ENCODE data around the gene SIM1. TPM values are rescaled to one million over a fixed set of nuclear protein-coding genes. Genes with fewer than 3 reads are reported as not detected.

The SIM1 gene
- total RNA-seq, 1 experiment from 2014 or later = not detected

GRCh38 chr6:100342830-100343229 is 121.9 kb downstream of the SIM1 start:
- ChIA-PET POLR2A (no interaction called here), CTCF (no interaction called here), RAD21 (ENCODE audit: low non-redundant PET in 1 of 2, low total read pairs in 2 of 2, uncharacterized antibody in 2 of 2, unreplicated experiment in 2 of 2) (no interaction called here)
- Histone ChIP-seq H3K4me1 (ENCODE audit: control insufficient read depth in 1 of 2, insufficient read depth in 2 of 2, low read length in 2 of 2) (no peaks in the 10 kb centered on the region), H3K4me2 (ENCODE audit: low read length) (no peak overlapping the region), H3K9me2 (ENCODE audit: insufficient read depth) (no peaks in the 10 kb centered on the region), H3K27ac (ENCODE audit: low read depth, low read length) (no peak overlapping the region), H4K20me1 (ENCODE audit: insufficient read depth) (no peaks in the 10 kb centered on the region), H3K36me3 (ENCODE audit: control insufficient read depth in 1 of 2, insufficient read depth in 2 of 2, low read length in 2 of 2) (no peaks in the 10 kb centered on the region), H2AFZ (ENCODE audit: low read depth, low read length, poor library complexity, severe bottlenecking) (no peak overlapping the region), H3K27me3 (ENCODE audit: insufficient read depth, low read length) (no peaks in the 10 kb centered on the region), H3K79me2 (ENCODE audit: insufficient read depth, low read length) (no peaks in the 10 kb centered on the region), H3K9me3 (ENCODE audit: control insufficient read depth in 1 of 2, insufficient read depth in 1 of 2, low read depth in 1 of 2, low read length in 2 of 2) (no peaks in the 10 kb centered on the region), H3K9ac (ENCODE audit: low read length) (no peak overlapping the region), H3K4me3 (replicated peaks in 1 of 2; ENCODE audit: low read depth in 1 of 2, low read length in 2 of 2) (no peak overlapping the region)
- BruUV-seq (replicated peaks) = no TSS peak
- DNase-seq (ENCODE audit: low read depth, low spot score) (no peak), ATAC-seq (no peak)
- intact Hi-C loops (cut with micrococcal nuclease) = no loop called here
- TF ChIP-seq SRF (IDR thresholded peaks at IDR 0.05; ENCODE audit: low read depth) = no peak
- TF ChIP-seq ZBTB33 (IDR thresholded peaks at IDR 0.05; ENCODE audit: extremely low read depth, insufficient replicate concordance, low read length) = no peak
- TF ChIP-seq EGR1 (IDR thresholded peaks at IDR 0.05; ENCODE audit: low read depth) = no peak
- no peak for TF ChIP-seq SP1 (IDR thresholded peaks at IDR 0.05; ENCODE audit: low read depth)
- no peak for TF ChIP-seq CTCF (IDR thresholded peaks at IDR 0.05 in 2 of 3, conservative IDR thresholded peaks at IDR 0.05 in 1 of 3; ENCODE audit: borderline replicate concordance in 1 of 3, insufficient read depth in 1 of 3, low read depth in 2 of 3, low read length in 2 of 3)
- TF ChIP-seq RAD21 (IDR thresholded peaks at IDR 0.05; ENCODE audit: low read depth) = no peak
- no peak for TF ChIP-seq EZH2phosphoT487 (IDR thresholded peaks at IDR 0.05; ENCODE audit: borderline replicate concordance)
- no peak for TF ChIP-seq ELF1 (IDR thresholded peaks at IDR 0.05; ENCODE audit: borderline replicate concordance, low read depth)
- no peak for TF ChIP-seq TCF7L2 (IDR thresholded peaks at IDR 0.05; ENCODE audit: borderline replicate concordance, extremely low read depth, insufficient read depth, insufficient read length)
- no peak for TF ChIP-seq YY1 (IDR thresholded peaks at IDR 0.05; ENCODE audit: extremely low read depth, insufficient replicate concordance, low read depth, low read length)
- TF ChIP-seq REST (IDR thresholded peaks at IDR 0.05; ENCODE audit: low read depth) = no peak
- TF ChIP-seq CBX3 (IDR thresholded peaks at IDR 0.05; ENCODE audit: low read depth) = no peak
- no peak for TF ChIP-seq FOSL1 (IDR thresholded peaks at IDR 0.05; ENCODE audit: low read depth)
- TF ChIP-seq POLR2A (IDR thresholded peaks at IDR 0.05; ENCODE audit: borderline replicate concordance, extremely low read depth, insufficient read depth, insufficient read length) = no peak
- no peak for TF ChIP-seq JUND (IDR thresholded peaks at IDR 0.05)
- TF ChIP-seq ATF3 (IDR thresholded peaks at IDR 0.05) = no peak
- TF ChIP-seq POLR2AphosphoS5 (IDR thresholded peaks at IDR 0.05; ENCODE audit: low read depth, low read length) = no peak
- no peak for TF ChIP-seq MAX (IDR thresholded peaks at IDR 0.05)
